Gastroesophageal sphincter (tissue), 4 donors: ENCODE data around the gene ENTHD1. TPM values are rescaled to one million over a fixed set of nuclear protein-coding genes. Genes with fewer than 3 reads are reported as not detected.

Experiments used
- ATAC-seq: fragments of 150-250 bp; one replicate; pipeline ENCODE4 v1.9.1; 2016; ENCODE audit warnings: mild to moderate bottlenecking, moderate library complexity
- H3K27ac ChIP-seq, 4 donors: fragments of 200-600 bp; sonication (generic) in 3 of 4; 1 replicate in 3 of 4; 2 replicates in 1 of 4; pipeline ENCODE4 v1.5.1; 2016 to 2019
- H3K27me3 ChIP-seq: fragments of 200-600 bp; sonication (generic); one replicate; pipeline ENCODE4 v1.5.1; 2019
- H3K36me3 ChIP-seq, 2 donors: fragments of 200-600 bp; sonication (generic); one replicate each; pipeline ENCODE4 v1.5.1; 2019; ENCODE audit warnings: control low read depth in 1 of 2
- H3K4me1 ChIP-seq, 3 donors: fragments of 200-600 bp; sonication (generic); 1 replicate in 2 of 3; 2 replicates in 1 of 3; pipeline ENCODE4 v1.5.1; 2016 to 2019; ENCODE audit warnings: control low read depth in 2 of 3
- H3K4me3 ChIP-seq, 2 donors: fragments of 200-600 bp; sonication (generic); one replicate each; pipeline ENCODE4 v1.5.1; 2019; ENCODE audit warnings: mild to moderate bottlenecking in 1 of 2, moderate library complexity in 1 of 2
- H3K9me3 ChIP-seq, 3 donors: fragments of 200-600 bp; sonication (generic); one replicate each; pipeline ENCODE4 v1.5.1; 2017 to 2019; ENCODE audit warnings: control low read depth in 2 of 3
- CTCF ChIP-seq, 4 experiments: fragments of 200-600 bp in 2 of 4; fragments of 450-650 bp in 2 of 4; sonication (generic) in 1 of 4; IDR thresholded peaks; one replicate each; pipeline ENCODE4 v1.5.1; 2017 to 2019; ENCODE audit warnings: antibody characterized with exemption in 4 of 4, mild to moderate bottlenecking in 2 of 4, moderate library complexity in 2 of 4
- EP300 ChIP-seq: sonication (generic); formaldehyde crosslinking; IDR thresholded peaks from one replicate; pipeline ENCODE4 v1.6.1; 2017; ENCODE audit warnings: antibody characterized with exemption, mild to moderate bottlenecking
- POLR2A ChIP-seq, 2 donors: fragments of 450-650 bp; IDR thresholded peaks; one replicate each; pipeline ENCODE4 v1.6.1; 2017; ENCODE audit warnings: antibody characterized with exemption in 2 of 2, mild to moderate bottlenecking in 2 of 2, moderate library complexity in 1 of 2
- POLR2AphosphoS5 ChIP-seq: sonication (generic); formaldehyde crosslinking; IDR thresholded peaks from one replicate; pipeline ENCODE4 v1.6.1; 2017; ENCODE audit warnings: antibody characterized with exemption
- WGBS, 2 donors: methylation state at CpG; one replicate each; pipeline ENCODE4 v1.1.5; 2018; ENCODE audit warnings: low coverage in 1 of 2; 5-methylcytosine and 5-hydroxymethylcytosine counted together
- total RNA-seq, 4 donors: library from RNA; depleted of rRNA; stranded (reverse); fragments of >200 nt; gene quantifications; one replicate each; pipeline ENCODE4 v1.1.0, GENCODE V29; 2016

The ENTHD1 gene
- total RNA-seq, 4 donors from 2014 or later = 0.47 TPM; not detected in 3

- no peaks in the 10 kb centered on the region for H3K4me1 ChIP-seq
- WGBS, 2 donors = 30 to 42% methylated on average over 4 of the region's 4 CpGs
- ATAC-seq = no peak
- H3K9me3 ChIP-seq = no peaks in the 10 kb centered on the region
- H3K36me3 ChIP-seq = no peaks in the 10 kb centered on the region
- peaks cover 30% of the 10 kb centered on the region for H3K27me3 ChIP-seq
- TF ChIP-seq POLR2A (IDR thresholded peaks at IDR 0.05) (no peak), EP300 (no peak), POLR2AphosphoS5 (no peak), CTCF (IDR thresholded peaks at IDR 0.05) (no peak)
- no peak overlapping the region for H3K27ac ChIP-seq
- H3K4me3 ChIP-seq = no peak overlapping the region
Measured at GRCh38 chr22:39820256-39820655, 73.3 kb downstream of the ENTHD1 start.

- H3K4me3 ChIP-seq = no peak overlapping the region
- no peaks in the 10 kb centered on the region for H3K9me3 ChIP-seq
- H3K36me3 ChIP-seq = no peaks in the 10 kb centered on the region
- no peak overlapping the region for H3K27ac ChIP-seq
- 44 to 73% methylated on average over 1 to 2 of the region's 2 CpGs for WGBS, 2 donors
- H3K27me3 ChIP-seq = peaks cover 31% of the 10 kb centered on the region
- TF ChIP-seq EP300 = no peak
- no peak for TF ChIP-seq POLR2A (IDR thresholded peaks at IDR 0.05)
- no peak for TF ChIP-seq POLR2AphosphoS5
- H3K4me1 ChIP-seq = no peaks in the 10 kb centered on the region
- ATAC-seq = no peak
Measured at GRCh38 chr22:39819429-39819828, 74.1 kb downstream of the ENTHD1 start.

- Histone ChIP-seq H3K4me3 (no peak overlapping the region), H3K36me3 (no peaks in the 10 kb centered on the region), H3K27ac (no peak overlapping the region), H3K4me1 (no peaks in the 10 kb centered on the region), H3K9me3 (no peaks in the 10 kb centered on the region), H3K27me3 (peaks cover 33% of the 10 kb centered on the region)
- WGBS, 2 donors = 30 to 57% methylated on average over 2 to 3 of the region's 5 CpGs
- TF ChIP-seq EP300 (no peak), POLR2AphosphoS5 (no peak), POLR2A (IDR thresholded peaks at IDR 0.05) (no peak), CTCF (IDR thresholded peaks at IDR 0.05) (no peak)
- ATAC-seq = no peak
Measured at GRCh38 chr22:39818094-39818493, 75.5 kb downstream of the ENTHD1 start.

- WGBS, 2 donors = 0 to 13% methylated on average over 2 of the region's 2 CpGs
- peaks cover 52% of the 10 kb centered on the region for H3K27me3 ChIP-seq
- no peaks in the 10 kb centered on the region for H3K4me1 ChIP-seq
- no peaks in the 10 kb centered on the region for H3K9me3 ChIP-seq
- H3K27ac ChIP-seq = no peak overlapping the region
- TF ChIP-seq POLR2AphosphoS5 (no peak), POLR2A (IDR thresholded peaks at IDR 0.05) (no peak), CTCF (IDR thresholded peaks at IDR 0.05) (no peak), EP300 (no peak)
- no peak overlapping the region for H3K4me3 ChIP-seq
- ATAC-seq = no peak
- H3K36me3 ChIP-seq = no peaks in the 10 kb centered on the region
Measured at GRCh38 chr22:39815932-39816331, 77.6 kb downstream of the ENTHD1 start.

GRCh38 chr22:39814899-39815298 lies 78.7 kb downstream of the ENTHD1 start:
- TF ChIP-seq POLR2AphosphoS5 (no peak), POLR2A (IDR thresholded peaks at IDR 0.05) (no peak), CTCF (IDR thresholded peaks at IDR 0.05) (no peak), EP300 (no peak)
- Histone ChIP-seq H3K4me3 (no peak overlapping the region), H3K9me3 (no peaks in the 10 kb centered on the region), H3K36me3 (no peaks in the 10 kb centered on the region), H3K27ac (no peak overlapping the region), H3K4me1 (no peaks in the 10 kb centered on the region), H3K27me3 (peaks cover 62% of the 10 kb centered on the region)
- ATAC-seq = no peak
- WGBS, 2 donors = 67 to 68% methylated on average over 4 of the region's 4 CpGs
